Heart left ventricle (tissue), 13 donors: Measurements from ENCODE around the gene KRT75.

Experiments used
- CTCF ChIP-seq, 12 donors: fragments of 200-600 bp; sonication (generic) in 4 of 12; IDR thresholded peaks; one replicate each; pipeline versions ENCODE4 v1.5.0 to v1.8.0; 2018 to 2022; ENCODE audit warnings: antibody characterized with exemption in 12 of 12, mild to moderate bottlenecking in 5 of 12
- POLR2A ChIP-seq, 2 donors: fragments of 450-650 bp; IDR thresholded peaks; one replicate each; pipeline ENCODE4 v1.6.1; 2017; ENCODE audit warnings: antibody characterized with exemption in 2 of 2, mild to moderate bottlenecking in 2 of 2, moderate library complexity in 2 of 2
- donor health status: ischemic (EF 13 %, LVEDD 7.1; RV severe dilation, severe dysfunction).
- donor health status: DM: no; HTN: yes; CAD: no.
- donor health status: DM: no; HTN: no; CAD: no.
- donor health status: ischemic (EF 25% LVEDD 6.9; RV normal size, moderate dysfunction).
- donor health status: ischemic (EF 25% LVEDD 5.7; RV mildly dilated, moderate dysfunction).
- donor health status: ischemic (EF 35%, LVEDD 5.7; RV mildly dilated, moderate dysfunction).
- donor health status: nonischemic (EF 11% LVEDD 7.7; RV severe dilation, severe dysfunction).
- donor health status: DM: yes; HTN: yes; CAD: no.
- donor health status: PGD.
- donor health status: ischemic (EF 29% LVEDD 5.4; RV normal size, mild dysfunction).
- donor health status: nonischemic (EF 23%, LVEDD 6.1; RV moderate dilation, normal function).

- TF ChIP-seq CTCF (IDR thresholded peaks at IDR 0.05) (no peak), POLR2A (IDR thresholded peaks at IDR 0.05) (no peak)
Observed at GRCh38 chr12:52419656-52420055, 14.5 kb downstream of the KRT75 start.
